ENCODE measurements around the gene PCMTD2.
A peak's percentile ranks its signal among the peaks of the same experiment; 100 is the strongest.
"Not testable (repeated sequence)": the region's sequence is repeated elsewhere in the genome, so short reads cannot be mapped to it uniquely, and the experiment has no call there.

PCMTD2 gene

DNA sequence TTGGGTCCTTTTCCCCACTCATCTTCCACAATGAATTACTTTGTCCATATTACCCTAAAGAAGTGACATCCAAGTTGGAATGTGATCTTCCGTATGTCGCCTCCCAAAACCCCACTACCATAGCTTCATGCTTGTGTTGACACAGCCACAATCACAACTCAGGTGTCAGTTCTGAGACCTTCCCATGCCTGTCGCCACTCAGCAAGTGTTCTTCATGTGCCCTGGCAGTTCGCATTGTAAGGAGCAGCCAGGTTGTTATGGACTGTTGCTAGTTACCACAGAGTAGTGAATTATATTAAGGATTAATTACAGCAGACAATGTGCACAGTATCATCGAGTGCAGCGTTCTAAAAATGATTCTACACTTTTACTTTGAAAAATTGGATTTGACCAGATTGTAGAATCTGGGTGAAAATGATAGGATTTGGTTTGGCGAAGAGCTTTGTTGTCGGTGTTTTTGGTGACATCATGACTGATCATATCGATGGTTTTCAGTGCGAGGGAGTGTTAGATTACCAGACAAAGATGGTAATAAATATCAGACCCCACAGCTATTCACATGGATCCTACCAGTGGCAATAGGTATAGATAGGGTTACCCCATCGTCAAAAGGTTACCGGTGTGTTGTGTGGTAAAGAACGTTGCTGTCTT lies 1.7 kb downstream of the PCMTD2 start:
- DNase-seq = no peak

DNA sequence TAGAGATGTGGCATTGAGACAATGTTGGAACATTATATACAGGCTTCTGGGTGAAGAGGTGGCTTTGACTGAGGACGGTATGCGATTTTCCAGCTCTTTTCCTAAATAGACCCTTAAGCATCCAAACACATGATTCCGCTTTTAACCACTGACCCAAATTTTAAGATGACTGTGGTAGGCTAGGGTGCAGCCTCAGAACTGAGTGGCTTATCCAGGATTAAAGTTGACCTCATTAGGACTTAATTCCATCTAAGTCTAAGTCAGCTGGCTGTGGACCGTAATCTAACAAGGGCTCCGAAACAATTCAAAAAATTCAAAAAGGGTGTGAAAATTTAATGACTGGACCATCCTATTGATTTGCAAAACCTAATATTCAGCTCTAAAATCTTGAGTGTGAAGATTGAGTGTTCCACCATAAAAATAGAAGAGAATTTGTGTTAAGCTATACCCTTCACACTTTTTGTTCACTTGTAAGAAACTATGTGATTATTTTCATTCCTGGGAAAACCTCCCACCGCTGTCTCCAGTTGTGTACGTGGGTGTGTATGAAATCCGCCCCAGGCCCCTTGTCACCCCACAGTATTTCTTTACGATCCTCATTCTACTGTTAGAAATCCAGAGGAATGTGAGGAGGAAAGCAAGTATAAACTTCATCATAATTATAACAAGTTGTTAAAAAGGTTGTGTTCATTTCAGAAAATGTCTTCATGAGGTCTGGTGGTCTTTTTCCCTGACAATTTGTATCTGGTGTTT lies 2.7 kb downstream of the PCMTD2 start:
- no peak for DNase-seq

DNA sequence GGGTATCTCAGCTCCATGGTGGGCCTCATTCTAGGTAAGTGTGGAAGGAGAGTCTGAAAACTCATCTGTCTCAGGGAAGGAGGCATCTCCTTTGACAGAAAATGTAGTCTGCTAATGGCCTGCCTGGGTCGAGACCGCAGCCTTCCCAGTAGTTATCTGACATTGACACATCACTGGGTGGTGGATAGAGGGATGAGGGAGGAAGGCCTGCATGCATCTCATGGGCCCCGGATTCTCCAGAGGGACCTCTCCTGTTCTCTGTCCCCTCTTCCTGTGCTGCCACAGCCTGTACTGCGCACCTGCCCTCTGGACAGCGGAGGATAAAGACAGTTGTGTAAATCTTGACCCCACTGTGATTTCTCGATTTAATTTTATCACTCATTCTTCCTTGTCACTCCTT lies 4.7 kb downstream of the PCMTD2 start:
- no peak for DNase-seq

DNA sequence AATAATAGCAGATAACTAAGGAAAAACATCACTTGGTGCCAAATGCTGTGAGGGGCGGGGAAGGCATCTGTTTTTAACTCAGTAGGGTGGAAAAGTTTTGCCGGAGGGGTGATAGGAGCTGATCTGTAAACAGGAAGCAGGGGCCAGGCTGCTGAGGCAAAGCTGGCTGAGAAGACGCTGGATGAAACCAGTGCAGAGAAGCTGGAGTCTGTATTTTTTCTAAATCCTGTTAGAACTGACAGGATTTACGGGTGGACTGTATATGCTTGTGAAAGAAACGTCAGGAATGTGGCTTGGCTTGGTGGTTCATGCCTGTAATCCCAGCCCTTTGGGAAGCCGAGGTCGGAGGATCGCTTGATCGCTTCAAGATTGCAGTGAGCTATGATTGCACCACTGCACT lies 5.6 kb downstream of the PCMTD2 start:
- DNase-seq = peak; percentile 21

DNA sequence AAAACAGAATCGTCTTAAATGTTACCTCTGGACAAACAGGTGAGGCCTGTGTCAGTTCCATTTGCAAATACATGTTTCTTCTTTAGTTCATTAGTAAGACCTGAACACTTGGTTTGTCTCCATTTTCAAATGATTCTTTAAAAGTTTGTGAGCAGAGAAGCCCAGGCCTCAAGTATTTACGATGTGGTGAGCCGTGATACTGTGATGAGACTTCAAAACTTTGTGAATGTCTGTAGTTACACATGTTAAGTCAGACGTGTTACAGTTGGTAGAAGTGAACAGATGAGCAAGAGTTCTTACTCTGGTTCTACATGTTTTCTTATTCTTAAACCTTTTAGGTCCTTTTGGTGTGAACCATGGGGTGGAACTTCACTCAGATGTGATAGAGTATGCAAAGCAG lies 8.5 kb downstream of the PCMTD2 start:
- no peak for DNase-seq

DNA sequence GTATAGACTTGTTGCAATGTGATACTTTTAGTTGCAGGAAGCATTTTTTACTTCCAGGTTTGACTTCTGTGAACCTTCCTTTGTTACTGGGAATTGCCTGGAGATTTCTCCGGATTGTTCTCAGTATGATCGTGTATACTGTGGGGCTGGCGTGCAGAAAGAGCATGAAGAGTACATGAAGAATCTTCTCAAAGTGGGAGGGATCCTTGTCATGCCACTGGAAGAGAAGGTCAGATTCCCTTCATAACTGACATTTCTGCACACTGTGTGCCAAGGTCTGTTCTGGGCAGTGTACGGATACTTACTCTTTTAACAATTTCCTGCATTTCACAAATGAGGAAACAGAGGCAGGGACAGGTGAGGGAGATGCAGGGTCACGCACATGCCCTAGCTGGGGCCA lies 9.7 kb downstream of the PCMTD2 start:
- no peak for DNase-seq

DNA sequence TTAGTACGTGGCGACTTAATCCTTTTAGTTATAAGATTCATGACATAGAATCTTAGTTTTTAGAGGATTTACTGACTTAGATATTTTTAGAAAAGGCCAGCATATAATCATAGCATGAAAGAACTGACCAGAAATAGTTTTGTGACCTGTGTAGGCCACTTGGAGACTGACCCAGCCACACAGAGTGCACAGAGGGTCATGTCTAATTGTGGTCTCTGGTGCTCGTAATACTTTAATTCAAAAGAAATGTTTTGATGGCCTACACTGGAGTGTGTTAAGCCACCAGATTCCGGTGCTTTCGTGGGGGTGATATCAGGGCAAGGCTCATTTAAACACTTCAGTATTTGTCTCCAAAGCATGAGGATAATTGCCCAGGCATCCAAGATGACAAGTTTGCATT lies 11.4 kb downstream of the PCMTD2 start:
- no peak for DNase-seq

GRCh38 chr20:64268174-64268573 lies 12.6 kb downstream of the PCMTD2 start:
- no peak for DNase-seq

DNA sequence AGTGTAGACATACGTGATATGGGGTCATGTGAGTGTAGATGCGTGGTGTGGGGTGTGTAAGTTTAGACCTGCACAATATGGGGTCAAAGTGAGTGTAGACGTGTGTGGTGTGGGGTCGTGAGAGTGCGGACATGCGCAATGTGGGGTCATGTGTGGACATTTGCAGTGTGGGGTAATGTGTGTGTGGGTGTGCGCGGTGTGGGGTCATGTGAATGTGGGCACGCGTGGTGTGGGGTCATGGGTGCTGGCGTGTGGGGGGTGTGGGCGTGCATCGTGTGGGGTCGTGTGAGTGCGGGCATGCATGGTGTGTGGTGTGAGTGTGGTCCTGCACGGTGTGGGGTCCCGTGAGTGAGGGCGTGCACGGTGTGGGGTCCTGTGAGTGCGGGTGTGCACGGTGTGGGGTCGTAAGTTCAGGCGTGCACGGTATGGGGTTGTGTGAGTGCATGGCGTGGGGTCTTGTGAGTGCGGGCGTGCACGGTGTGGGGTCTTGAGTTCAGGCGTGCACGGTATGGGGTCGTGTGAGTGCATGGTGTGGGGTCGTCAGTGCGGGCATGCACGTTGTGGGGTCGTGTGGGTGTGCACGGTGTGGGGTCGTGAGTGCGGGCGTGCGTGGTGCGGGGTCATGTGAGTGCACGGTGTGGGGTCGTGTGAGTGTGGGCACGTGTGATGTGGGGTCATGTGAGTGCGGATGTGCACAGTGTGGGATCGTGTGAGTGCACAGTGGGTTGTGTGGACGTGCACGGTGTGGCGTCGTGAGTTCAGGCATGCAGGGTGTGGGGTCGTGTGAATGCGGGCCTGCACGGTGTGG lies 14.3 kb downstream of the PCMTD2 start:
- DNase-seq = no peak

- no peak for DNase-seq
Measured at GRCh38 chr20:64271636-64272035, 16.1 kb downstream of the PCMTD2 start.

DNA sequence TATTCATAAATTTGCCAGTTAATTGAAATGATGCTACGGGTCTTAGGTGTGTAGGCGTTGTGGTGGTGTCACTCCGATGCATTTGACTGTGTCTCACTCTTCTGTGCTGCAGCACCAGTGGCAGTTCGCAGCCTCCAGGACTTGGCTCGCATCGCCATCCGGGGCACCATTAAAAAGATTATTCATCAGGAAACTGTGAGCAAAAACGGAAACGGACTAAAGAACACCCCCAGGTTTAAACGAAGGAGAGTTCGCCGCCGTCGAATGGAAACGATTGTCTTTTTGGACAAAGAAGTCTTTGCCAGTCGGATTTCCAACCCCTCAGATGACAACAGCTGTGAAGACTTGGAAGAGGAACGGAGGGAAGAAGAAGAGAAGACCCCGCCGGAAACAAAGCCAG lies 17.6 kb downstream of the PCMTD2 start:
- no peak for DNase-seq

DNA sequence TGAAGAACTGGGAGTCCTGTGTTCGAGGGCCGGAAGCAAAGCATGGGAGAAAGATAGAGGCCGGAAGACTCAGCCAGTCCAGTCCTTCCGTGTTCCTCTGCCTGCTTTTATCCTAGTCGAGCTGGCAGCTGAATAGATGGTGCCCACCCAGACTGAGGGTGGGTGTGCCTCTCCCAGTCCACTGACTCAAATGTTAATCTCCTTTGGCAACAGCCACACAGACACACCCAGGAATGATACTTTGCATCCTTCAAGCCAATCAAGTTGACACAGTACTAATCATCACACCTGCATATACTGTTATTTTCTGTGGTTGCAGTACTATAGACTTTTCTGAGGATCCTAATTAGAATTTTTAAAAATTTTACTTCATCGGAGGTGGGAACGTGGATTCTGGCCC lies 21.3 kb downstream of the PCMTD2 start:
- no peak for DNase-seq

- no peak for DNase-seq
Measured at GRCh38 chr20:64277571-64278316, 22.2 kb downstream of the PCMTD2 start.

GRCh38 chr20:64278317-64278681 lies 22.8 kb downstream of the PCMTD2 start:
- DNase-seq = no peak

GRCh38 chr20:64279826-64280459 lies 24.4 kb downstream of the PCMTD2 start:
- no peak for DNase-seq

DNA sequence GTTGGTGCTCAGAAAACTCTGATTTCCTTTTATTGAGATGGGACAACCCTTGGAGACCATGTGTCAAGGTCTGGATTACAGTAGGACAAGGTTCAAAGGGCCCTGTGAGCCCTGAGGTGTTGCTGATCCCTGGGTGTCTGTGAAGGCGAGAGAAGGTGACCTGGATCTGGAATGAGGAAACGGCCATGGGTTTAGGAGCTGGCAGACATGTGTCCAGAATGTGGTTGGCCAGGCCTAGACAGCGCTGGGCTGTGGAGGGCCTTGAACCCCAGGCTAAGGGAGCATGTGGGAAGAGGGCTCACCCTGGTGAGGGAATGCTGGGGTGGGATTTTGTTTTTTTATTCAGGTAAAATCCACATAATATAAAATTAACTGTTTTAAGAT lies 24.9 kb downstream of the PCMTD2 start:
- no peak for DNase-seq

DNA sequence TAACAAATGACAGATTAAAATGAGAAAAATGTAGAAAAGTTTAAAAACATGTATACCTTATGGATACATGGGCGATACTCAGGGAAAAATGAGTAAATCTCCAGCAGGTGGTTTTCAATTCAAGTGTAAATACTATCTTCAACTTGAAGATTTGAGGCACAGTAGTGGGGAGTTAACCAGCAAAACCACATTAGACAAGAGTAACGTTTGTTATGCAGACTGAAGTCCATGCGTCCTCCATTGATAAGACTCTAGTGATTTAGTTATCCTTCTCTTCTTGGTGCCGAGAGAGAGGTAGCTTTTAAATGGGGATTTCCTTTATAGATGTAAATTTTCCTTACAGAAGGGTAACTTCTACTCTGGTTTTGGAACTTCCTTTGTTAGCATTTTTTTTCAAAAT lies 28.1 kb downstream of the PCMTD2 start:
- DNase-seq = no peak

DNA sequence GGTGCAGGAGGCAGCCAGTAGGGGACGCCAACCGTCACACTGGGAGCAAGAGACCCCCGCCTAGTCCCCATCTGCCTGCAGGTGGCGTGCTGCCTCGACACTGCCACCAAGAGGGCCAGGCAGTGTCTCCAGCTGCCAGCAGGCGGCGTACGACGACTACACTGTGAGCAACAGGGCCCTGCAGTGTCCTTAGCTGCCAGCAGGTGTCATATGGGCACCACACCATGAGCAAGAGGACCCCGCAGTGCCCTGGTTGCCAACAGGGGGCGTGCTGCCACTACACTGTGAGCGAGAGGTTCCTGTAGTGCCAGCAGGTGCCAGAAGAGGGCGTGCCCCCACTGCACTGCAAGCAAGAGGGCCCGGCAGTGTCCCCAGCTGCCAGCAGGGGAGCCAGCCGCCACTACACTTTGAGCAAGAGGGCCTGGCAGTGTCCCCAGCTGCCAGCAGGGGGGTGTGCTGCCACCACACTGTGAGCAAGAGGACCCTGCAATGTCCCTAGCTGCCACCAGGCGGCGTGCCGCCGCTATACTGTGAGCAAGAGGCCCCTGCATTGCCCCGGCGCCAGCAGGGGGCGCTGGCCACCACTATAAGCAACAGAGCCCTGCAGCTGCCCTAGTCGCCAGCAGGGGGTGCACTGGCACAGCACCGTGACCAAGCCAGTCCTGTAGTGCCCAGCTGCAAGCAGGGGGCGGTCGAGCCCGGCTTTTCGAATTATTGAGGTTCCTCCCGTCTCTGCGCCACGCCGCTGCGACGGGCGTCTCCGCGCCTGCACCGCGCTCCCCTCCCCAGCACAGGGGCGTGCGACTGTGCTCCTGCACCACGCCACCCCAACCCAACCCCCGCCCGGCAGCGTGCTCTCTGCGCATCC lies 30.3 kb downstream of the PCMTD2 start:
- peak; percentile 17 for DNase-seq

- not testable (repeated sequence) for DNase-seq
Measured at GRCh38 chr20:64286447-64287263, 31.1 kb downstream of the PCMTD2 start.

GRCh38 chr20:64287264-64287590 lies 31.7 kb downstream of the PCMTD2 start:
- DNase-seq = not testable (repeated sequence)

GRCh38 chr20:64292167-64292566 lies 36.6 kb downstream of the PCMTD2 start:
- DNase-seq = not testable (repeated sequence)

Measured in fibroblast of skin of scalp (primary cell).